G401 (cell line): Measurements from ENCODE around the gene ZNF302. TPM values are rescaled to one million over a fixed set of nuclear protein-coding genes. Genes with fewer than 3 reads are reported as not detected.
"Not testable (repeated sequence)": the region's sequence is repeated elsewhere in the genome, so short reads cannot be mapped to it uniquely, and the experiment has no call there.

Source experiments
- DNase-seq: peaks from one replicate; pipeline ENCODE4 v3.0.0-alpha.2; 2015; ENCODE audit warnings: low spot score
- in situ Hi-C: cut with HindIII; loops from 2 replicates; pipeline ENCODE4 v1.10.0; 2016; ENCODE audit warnings: low sequenced_read_pairs, mixed read lengths
- total RNA-seq: library from RNA; depleted of rRNA; stranded (reverse); fragments of >200 nt; shearing (Covaris generic); gene quantifications from 2 replicates; pipeline ENCODE4 v1.2.3, GENCODE V29; 2014; rRNA removed

Gene ZNF302
- total RNA-seq, result 15.7 and 19.5 TPM in 2 replicates

DNA sequence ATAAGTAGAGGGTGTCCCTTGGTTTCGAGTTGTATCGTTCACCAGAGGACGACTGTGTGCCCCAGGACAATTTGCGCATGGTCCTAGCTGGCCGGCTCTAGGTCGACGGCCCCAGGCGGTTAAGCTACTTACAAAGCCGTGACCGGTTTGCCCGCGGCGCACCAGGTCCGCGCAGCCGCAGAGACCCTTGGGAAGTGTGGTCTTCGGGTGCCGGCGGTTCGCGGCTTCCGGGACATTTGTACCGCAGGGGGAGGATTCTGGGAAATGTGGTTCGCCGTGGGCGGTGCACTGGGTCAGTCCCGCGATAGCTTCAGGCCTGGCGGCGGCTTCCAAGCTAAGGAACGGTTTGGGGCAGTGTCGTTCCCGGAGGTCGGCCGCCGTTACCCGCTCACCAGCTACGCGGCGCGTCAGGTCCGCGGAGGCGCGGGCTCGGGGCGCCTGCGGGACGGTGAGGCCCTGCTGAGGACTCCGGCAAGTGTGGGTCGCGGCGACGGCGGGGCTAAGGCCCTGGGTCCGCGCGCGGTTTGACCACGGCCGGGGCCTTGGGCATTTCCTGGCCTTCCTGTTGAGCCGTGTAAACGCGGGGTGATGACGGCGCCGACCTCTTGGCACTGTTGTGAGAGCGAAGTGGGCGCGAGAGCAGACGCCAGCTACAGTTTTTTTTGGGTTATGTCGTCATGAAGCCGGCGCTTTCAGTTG is at the start of gene ZNF302:
TSS of gene ZNF302 (plus strand) at position 293 of the 699 bp plus-strand sequence. CDS start 1,127 bp downstream, outside the sequence.
- in situ Hi-C loops, result no loop called here
- peak; percentile 96 for DNase-seq

DNA sequence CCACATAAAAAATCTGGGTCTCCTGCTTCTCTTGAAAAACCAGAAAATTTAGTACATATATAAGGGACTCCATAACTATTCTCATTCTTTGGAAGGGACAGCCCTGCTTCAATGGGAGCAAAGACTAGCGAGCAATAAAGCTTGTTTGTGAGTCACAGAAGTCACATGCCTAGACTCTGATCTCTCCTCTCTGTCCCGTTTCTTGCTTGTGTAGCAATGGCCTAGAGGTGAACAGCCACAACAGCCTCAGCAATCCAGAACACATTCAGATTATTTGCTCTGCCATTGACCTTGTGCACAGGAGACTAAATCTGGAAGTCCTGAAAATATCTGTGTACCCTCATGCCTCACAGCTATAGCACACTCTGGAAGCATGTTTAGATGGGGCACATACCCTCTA is 43.7 kb upstream of the ZNF302 start:
- DNase-seq, result no peak
- in situ Hi-C loops, result no loop called here

DNA sequence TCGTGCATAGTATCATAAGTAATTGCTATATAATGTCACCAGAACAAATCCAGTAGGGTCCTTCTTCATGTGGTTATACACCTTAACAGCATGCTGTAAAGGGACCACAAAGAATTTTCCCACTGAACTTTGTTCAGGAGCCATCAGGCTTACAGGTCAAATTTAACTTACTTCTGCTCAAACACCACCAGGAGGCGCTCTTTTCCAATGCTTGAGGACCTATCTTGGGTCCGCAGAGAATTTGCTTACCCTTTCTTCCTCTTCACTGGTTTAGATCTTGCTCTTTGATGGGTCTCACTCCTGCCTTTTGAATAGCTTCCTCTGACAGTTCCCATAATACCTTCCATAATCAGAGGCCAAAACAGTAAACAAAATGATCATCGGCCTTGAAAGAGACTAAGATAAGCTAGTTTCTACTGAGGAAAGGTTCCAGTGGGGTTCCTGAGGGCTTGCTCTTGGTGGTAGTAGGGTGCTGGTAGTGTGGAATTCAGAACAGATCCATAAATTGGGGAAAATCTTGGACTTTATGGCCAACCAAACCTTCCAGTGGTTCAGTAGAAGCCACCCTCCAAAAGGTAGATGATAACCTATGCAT is 37.9 kb upstream of the ZNF302 start:
- in situ Hi-C loops, result no loop called here
- peak; percentile 84 for DNase-seq

DNA sequence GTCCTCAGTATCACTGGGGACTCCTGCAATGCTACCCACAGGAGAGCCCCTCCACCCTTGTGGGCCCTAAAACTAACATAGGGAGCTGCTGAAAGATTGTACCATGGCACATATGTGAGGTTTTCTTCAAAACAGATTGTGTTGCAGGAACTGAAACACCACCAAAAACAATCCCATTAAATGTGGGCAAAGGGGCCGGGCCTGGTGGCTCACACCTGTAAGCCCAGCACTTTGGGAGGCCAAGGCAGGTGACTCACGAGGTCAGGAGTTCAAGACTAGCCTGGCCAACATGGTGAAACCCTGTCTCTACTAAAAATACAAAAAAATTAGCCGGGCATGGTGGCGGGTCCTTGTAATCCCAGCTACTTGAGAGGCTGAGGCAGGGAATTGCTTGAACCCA is 35.2 kb upstream of the ZNF302 start:
- in situ Hi-C loops, result no loop called here
- DNase-seq, result no peak

DNA sequence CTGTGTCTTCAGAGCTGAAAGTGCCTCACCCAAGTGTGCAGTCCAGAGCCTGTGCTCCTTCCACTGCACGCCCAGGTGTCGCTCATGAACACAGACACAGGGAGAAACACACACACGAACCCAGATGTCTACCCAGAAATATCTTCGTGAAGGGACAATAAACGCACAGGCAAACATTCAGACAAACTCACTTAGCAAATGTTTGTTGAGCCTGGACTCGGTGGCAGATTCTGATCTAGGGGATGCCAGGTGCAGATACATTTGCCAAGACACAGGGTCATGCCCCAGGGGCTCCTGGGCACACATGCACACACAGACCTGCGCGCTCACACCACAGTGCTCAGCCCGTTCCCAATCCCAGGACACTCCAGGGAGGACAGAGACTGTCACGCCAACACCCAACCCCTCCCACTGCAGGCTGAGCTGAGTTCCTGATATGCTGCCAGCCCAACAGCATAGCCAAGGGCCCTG is 32.5 kb upstream of the ZNF302 start:
- peak; percentile 71 for DNase-seq

DNA sequence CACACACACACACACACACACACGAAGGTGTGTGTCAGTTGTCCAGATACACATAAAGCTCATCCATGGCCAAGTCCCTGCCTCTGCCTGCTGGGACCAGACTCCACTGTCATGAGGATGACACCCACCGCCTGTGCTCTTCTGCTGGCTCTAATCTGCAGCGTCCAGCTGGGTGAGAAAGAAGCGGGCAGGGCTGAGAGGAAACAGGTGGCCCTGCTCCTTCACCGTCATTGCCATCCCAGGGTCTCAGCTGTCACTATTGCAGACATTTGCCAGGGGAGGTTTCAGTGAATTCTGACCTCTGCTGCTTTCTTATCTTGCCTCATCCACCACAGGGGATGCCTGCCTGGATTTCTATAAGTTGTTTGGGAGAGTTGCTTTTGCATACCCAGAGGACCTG is 31.9 kb upstream of the ZNF302 start:
- in situ Hi-C loops, result no loop called here
- peak; percentile 80 for DNase-seq

More for the DNA sequence above, 32.5 kb upstream of the ZNF302 start:
- in situ Hi-C loops, result no loop called here

DNA sequence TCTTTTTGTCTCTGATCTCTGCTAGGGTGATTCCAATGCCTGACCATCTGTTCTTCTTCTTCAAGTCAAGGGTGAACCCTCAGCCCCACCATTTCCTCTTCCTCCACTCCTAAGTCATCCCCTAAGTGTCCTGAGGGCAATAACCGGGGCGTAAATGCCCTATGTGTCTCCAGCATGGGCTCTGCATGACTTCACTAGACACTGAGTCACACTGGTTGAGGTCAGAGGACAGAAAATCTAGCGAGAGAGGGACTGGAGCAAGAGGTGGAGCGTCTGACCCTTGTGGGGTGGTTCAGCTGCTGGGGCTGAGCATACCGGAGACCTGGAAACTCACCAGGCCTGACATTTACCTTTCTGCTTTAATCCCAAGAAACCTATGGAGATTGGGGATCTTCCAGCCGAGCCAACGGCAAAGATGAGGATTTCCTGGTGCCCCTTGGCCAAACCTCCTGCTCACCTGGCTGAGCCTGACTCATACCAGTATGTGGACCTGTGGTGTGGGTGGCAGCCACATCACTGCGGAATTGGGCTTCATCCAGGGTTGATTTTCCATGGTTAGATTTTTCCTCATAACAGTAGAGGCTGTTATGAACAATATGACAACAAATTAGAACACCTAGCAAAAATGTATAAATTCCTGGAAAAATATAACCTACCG is 27.5 kb upstream of the ZNF302 start:
- in situ Hi-C loops, result no loop called here
- no peak for DNase-seq

DNA sequence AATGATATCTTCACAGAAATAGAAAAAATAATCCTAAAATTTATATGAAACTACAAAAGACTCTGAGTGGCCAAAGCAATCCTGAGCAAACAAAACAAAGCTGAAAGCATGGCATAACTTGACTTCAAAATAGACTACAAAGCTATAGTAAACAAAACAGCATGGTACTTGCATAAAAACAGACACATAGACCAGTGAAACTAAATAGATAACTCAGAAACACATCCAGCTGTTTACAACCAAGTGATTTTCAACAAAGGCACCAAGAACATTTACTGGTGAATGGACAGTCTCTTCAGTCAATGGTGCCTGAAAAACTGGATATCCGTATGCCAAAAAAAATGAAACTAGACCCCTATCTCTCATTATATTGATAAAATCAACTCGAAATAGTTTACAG is 25.7 kb upstream of the ZNF302 start:
- DNase-seq, result no peak
- in situ Hi-C loops, result no loop called here

DNA sequence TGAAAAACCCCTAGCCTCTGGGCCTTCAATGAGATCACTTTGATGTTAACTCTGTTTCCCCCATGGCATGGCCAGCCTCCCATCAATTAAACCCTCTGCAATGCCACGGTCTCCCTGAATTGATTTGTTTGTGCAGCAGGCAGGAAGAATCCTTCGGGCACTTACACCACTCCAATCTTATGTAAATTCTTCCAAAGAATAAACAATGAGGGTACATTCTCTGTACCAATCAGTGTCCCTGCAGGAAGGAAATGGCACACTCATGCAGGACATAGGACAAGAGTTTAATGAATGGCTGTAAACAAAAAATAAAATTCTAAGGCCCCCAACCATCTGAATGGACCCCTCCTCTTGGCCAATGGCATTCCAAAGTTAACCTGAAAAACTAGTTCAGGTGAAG is 22.7 kb upstream of the ZNF302 start:
- DNase-seq, result no peak
- in situ Hi-C loops, result no loop called here

DNA sequence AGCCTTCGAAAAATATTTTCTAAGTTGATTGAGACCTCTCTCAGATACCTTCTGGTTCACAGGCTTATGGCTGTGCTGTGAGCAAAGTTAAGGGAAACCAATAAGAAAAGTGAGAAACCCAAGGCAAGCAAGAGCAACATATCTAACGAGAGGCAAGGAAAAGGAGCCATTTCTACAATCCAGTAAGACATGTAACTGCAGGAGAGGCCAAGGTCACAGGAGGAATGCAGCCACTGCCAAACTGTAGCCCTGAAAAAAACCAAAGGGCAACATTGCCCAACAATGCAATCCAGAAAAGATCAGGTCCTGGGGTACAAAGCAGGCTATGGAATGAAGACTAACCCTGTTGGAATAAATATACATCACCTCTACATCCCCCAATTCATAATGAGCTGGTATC is 21.8 kb upstream of the ZNF302 start:
- DNase-seq, result no peak

DNA sequence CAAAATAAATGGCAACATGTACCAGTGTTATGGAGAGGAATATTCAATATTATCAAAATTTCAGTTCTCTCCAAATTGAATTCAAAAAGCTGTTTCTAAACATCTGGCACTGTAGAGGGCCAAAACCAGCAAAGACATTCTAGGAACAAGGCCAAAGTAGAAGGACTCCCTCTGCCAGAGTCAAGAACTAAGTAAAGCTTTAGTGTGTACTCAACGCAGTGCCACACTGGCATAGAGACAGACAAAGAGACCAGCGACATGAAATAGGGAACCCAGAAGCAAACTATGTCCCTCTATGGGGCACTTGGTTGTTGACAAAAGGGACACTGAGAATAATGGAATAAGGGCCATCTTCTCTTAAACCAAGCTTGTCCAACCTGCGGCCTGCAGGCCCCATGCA is 16.1 kb upstream of the ZNF302 start:
- no peak for DNase-seq
- in situ Hi-C loops, result no loop called here

More for the DNA sequence above, 21.8 kb upstream of the ZNF302 start:
- in situ Hi-C loops, result no loop called here

DNA sequence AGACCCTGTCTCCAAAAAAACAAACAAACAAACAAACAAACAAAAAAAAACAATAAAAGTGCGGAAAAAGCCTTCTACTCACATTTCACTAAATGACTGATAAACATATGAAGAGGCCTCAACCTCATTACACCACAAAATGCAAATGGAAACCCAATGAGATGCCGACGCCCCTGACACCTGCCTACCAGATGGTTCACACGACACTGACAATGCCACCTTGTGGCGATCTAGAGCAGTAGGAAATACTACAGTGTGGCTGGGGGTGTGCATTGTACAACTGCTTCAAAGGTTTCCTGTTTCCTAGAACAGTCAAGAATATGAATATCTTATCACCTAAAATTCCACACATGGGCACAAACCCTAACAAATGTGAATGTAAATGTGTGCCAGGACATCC is 14.6 kb upstream of the ZNF302 start:
- in situ Hi-C loops, result no loop called here
- peak; percentile 31 for DNase-seq

DNA sequence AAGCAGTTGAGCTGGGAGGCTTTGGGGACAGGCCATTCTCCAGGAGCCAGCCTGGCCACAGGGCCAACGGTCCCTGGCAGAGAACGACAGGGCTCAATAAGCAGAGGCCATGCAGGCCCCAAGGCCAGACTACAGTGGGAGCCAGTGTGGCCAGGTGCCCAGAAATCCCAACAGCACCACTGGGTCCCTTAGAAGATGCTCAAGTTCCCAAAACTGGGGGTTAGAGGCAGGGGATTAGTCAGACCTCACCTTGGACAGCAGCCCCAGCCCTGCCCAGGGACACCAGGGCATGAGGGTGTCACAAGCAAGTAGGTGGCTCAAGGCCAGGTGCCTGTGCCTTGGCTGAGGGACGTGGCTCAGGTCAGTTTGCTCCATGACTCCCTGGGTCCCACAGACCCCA is 13.3 kb upstream of the ZNF302 start:
- in situ Hi-C loops, result no loop called here
- DNase-seq, result no peak

DNA sequence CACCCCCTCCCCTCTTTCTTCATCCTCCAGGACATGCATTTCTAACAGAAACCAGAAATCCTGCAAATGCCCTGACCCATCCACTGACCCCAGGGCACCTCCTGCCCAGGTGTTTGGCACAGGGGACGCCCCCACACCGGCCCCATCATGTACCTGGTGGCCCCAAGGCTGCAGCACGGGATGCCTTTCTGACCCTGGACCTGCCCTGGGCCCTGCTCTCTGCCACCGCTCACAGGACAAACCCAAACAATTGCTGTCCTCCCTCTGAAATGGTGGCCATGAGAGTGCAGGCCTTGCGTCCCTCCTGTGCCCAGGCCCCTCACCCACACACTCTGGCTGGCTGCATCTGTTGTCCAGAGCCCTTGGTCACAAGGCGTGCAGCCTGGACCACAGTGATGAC is 12.6 kb upstream of the ZNF302 start:
- in situ Hi-C loops, result no loop called here
- DNase-seq, result no peak

DNA sequence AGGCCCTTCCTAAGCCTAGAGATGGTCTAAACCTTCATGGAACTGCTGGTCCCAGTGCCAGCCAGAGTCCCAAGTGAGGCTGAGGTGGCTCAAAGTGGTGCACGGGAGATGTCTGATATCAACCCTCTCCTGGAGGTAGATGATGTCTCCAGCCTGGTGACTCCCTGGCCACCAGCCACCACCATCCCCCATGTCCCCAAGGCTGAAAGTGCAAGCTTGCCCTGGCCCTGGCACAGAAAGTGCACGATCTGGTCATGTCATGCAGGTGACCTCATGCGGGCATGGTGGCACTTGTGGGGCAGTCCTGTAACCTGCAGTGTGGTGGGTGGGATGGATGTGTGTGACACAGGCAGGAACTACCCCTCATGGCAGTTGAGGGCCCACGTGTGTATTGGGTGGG is 12.2 kb upstream of the ZNF302 start:
- in situ Hi-C loops, result not testable (repeated sequence)

DNA sequence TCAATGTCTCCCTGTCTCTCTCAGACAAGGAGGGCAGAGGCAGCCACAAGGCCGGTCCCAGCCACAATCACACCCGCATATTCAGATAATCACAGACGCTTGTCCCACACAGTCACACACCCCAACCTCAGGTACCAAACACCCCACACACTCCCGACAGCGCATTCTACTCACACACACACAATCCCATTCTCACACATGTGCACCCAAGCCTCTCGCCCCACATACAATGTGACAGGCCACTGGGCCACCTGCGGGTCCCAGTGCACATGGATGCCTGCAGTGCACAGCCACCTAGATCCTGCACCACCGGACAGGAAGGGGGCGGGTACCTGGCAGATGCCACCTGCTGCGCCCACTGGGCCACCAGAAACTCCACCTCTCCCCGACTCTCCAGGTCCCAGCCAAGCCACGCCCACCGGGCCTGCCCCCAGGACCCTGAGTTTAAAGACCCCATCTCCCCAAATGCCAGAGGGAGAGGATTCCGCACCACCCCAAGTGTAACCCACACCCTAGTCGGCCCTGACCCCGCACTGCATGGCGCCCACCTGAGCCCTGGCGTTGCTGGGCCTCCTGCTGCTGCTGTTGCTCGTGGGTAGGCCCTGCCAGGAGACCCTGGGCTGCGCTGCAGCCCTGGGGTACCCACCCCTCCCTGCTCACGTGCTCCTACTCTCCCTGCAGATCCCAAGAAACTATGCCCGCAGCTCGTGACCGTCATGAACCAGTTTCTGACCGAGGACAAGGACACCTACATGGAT is 11.1 kb upstream of the ZNF302 start:
- DNase-seq, result no peak
- in situ Hi-C loops, result no loop called here

More for the DNA sequence above, 12.2 kb upstream of the ZNF302 start:
- DNase-seq, result not testable (repeated sequence)

DNA sequence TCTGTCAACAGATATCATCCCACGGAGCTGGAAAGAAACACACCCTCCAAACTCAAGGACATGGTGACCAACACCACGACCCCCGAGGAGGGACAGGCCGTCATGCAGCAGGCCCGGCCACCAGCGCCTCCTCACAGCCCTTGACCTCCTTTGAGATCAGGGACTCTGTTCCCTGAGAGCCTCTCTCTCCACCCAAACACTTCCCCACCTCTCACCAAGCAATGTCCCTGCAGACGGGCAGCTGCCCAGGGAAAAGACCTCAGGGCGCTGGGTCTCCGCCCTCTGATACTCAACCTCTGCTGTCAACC is 10.6 kb upstream of the ZNF302 start:
- DNase-seq, result no peak
- in situ Hi-C loops, result no loop called here

DNA sequence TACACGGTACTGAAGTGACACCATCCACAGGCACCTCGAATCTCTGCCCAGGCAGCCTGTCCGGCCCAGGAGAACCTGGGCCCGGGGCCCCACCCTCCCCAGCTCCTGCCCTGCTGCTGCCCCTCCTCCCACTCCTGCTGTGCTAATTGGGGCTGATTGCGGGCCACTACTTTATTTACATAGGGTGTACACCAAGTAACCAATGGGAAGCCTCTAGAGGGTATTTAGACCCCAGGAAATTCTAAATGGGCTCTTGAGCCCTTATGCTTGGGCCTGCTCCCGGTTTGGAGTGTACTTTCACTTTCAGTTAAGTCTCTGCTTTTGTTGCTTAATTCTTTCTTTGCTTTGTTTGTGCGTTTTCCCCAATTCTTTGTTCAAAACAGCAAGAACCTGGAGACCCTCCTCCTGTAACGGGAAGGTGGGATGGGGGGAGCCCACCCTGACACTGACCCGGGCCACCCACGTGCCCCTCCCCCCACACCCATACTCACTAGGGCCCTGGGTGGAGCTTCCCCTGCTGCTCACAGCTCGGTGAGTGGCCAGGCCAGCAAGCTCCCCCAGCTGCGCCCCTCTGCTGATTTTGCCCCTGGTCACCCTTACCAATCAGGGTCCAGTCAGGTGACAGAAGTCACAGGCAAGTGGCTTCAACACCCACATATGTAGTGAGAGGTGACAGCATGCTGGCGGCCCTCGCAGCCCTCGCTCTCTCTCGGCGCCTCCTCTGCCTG is 10.0 kb upstream of the ZNF302 start:
- no peak for DNase-seq
- in situ Hi-C loops, result no loop called here

DNA sequence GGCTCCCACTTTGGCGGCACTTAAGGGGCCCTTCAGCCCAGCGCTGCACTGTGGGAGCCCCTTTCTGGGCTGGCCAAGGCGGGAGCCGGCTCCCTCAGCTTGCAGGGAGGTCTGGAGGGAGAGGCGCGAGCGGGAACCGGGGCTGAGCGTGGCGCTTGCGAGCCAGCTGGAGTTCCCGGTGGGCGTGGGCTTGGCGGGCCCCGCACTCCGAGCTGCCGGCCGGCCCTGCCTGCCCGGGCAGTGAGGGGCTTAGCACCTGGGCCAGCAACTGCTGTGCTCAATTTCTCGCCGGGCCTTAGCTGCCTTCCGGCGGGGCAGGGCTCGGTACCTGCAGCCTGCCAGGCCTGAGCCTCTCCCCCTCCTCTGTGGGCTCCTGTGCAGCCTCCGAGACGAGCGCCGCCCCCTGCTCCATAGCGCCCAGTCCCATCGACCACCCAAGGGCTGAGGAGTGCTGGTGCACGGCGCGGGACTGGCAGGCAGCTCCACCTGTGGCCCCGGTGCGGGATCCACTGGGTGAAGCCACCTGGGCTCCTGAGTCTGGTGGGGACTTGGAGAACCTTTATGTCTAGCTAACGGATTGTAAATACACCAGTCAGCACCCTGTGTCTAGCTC is 9.3 kb upstream of the ZNF302 start:
- in situ Hi-C loops, result not testable (repeated sequence)

More for the DNA sequence above, 9.3 kb upstream of the ZNF302 start:
- not testable (repeated sequence) for DNase-seq
